Epidermal melanocyte (primary cell): Measurements from ENCODE around the gene RNF208.
"Not testable (repeated sequence)": the region's sequence is repeated elsewhere in the genome, so short reads cannot be mapped to it uniquely, and the experiment has no call there.

Experiments
- DNase-seq: peaks from one replicate; pipeline ENCODE4 v3.0.0; 2011; ENCODE audit warnings: low spot score; ENCODE audit not compliant: insufficient read length

Gene RNF208, protein sequence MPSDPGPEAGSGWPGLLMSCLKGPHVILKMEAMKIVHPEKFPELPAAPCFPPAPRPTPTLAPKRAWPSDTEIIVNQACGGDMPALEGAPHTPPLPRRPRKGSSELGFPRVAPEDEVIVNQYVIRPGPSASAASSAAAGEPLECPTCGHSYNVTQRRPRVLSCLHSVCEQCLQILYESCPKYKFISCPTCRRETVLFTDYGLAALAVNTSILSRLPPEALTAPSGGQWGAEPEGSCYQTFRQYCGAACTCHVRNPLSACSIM

DNA sequence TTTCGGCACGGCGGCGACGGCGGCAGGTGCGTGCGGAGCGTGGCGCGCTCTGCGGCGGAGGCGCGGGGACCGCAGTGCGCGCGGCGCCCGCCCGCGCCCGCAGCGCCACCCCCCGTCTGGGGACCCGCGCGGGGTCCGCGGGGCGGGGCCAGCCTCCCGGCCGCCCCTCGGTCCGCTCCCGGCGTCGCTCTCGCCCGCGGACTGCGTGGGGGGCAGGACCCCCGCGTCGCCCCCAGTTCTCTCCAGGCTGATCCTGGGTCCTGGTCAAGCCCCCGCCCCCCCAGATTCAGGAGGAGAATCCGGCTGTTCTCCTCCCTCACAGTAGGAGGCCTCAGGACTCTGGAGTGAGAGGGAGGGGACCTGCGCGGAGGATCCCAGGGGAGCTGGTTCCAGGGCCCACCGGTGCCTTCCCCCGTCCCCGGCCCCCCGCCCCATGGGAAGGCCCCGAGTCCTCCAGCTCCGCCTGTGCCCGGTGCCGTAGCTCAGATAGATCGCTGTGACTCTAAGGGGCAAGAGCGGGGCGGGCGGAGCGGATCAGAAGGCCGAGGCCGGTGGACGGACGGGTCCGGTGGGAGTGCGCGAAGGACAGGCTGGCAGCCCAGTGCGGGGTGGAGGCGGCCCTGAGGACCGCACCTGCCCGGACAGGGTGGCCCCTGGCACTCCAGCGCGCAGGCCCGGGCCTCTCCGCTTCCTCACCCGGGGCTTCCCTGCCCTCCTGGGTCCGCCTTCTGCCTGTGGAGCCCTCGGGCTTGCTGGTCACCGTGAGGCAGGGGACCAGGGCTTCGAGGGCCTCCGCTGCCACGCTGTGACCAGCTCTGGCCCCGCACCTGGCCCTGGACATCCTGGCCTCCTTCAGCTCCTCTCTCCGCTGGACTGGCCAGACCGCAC lies at the start of gene RNF208:
Gene RNF208 (minus strand): TSS at position 51 of the 888 bp plus-strand sequence. CDS start 1,028 bp downstream, outside the sequence.
- no peak for DNase-seq

DNA sequence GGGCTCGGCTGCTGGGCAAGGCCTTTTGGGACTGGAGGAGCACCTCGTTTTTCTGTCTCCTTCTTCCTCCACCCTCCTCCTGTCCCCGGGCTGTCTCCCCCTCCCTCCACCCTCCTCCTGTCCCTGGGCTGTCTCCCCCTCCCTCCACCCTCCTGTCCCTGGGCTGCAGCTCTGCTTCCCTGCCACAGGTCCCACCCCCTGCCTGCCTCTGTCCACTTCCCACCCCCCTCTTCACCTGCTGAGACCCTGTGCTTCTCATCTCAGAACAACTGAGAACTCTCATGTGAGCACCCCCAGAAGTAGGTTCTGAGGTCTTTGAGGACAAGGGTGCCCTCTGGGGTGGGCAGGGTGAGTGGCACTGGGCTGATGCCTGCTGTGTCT lies 49.6 kb upstream of the RNF208 start:
- no peak for DNase-seq

DNA sequence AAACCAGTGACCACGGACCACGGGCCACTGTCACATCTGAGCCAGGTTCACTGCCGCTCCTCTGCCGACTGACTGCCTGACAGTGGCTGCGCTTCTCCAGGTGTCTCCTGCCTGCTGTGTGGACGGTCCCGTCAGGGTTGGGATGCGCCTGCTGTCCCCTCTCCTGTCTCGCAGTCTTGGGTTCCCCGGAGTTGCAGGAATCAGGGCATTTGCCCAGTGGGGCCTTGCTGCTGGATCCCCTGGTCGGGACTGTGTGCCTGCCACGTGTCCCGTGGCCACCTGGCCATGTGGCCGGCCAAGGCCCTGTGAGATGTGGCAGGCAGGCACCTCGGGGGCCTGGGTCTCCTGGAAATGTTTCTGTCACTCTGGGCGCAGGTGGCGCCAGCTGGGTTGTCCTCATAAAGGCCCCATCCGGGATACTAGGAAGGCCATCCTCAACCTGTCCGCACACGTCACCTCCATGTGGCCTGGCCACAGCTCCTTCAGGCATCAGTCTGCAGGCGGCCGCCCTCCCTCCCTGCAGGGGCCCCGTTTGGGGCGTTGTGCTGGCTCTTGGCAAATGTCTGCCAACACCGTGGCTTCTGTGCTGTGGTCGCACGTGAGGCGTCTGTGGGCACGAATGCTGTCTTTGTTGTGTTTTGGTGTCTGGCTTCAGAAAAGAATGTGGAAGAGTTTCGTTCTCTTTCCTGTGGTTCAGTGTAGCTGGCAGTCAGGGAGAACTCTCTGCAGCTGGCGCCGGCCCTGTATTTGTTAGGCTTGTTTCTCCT lies 49.1 kb upstream of the RNF208 start:
- peak; percentile 77 for DNase-seq

DNA sequence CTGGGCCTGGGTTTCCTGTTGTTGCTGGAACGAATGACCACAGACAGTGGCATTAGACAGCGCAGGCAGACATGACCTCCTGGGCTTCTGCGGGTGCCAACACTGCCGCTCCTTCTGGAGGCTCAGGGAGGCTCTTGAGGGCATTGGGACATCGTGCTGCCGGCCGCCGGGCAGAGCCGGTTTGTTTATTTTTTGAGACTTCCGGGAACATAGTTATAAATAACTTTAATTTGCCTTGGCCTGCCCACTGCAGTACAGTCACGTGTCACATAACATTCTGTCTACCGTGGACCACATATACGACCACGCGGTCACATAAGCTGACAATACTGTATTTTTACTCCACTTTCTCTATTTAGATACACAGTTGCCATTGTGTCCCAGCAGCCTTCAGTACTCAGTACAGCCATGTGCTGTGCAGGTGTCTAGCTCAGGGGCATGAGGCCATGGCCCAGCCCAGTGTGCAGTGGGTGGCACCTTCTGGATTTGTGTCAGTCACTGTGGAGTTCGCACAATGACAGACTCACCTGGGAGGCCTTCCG lies 47.3 kb upstream of the RNF208 start:
- peak; percentile 64 for DNase-seq

DNA sequence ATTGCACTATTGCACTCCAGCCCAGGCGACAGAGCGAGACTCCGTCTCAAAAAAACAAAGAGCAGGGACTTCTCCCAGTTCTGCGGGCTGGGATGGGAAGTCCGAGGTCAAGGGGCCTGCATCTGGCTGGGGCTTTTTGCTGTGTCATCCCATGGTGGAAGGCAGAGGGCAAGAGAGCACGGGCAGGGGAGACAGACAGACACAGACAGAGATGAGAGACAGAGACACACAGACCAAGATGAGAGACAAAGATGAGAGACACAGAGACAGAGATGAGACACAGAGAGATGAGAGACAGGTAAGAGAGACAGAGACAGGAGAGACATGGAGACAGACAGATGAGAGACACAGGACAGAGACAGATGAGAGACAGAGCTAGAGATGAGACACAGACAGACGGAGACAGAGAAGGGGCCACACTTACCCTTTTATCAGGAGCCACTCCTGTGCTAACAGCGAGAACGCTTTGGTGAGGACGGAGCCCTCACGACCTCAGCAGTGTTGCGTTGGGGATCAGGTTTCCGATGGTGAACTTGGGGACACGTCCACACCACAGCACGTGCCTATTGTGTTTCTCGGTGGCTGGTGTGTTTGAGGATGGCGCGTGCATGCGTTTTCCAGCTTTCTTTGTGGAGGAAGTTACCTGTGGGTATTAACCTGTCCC lies 46.6 kb upstream of the RNF208 start:
- DNase-seq = no peak

DNA sequence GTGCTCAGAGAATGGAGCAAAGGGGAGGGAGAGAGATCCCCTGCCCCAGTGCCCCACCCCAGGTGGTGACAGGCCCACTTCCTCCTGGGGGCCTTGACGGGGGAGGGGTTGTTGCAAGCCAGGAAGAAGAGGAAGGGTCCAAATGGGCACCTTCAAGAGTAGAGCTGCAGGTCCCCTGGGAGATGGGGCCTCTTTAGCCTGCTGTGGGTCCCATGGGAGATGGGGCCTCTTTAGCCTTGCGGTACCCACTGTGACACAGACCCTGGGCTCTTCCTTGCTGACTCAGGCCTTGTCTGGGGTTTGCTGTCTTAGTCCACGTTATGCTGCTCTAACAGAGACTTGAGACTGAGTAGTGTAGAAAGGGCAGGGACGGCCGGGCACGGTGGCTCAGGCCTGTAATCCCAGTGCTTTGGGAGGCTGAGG lies 45.9 kb upstream of the RNF208 start:
- DNase-seq = no peak

DNA sequence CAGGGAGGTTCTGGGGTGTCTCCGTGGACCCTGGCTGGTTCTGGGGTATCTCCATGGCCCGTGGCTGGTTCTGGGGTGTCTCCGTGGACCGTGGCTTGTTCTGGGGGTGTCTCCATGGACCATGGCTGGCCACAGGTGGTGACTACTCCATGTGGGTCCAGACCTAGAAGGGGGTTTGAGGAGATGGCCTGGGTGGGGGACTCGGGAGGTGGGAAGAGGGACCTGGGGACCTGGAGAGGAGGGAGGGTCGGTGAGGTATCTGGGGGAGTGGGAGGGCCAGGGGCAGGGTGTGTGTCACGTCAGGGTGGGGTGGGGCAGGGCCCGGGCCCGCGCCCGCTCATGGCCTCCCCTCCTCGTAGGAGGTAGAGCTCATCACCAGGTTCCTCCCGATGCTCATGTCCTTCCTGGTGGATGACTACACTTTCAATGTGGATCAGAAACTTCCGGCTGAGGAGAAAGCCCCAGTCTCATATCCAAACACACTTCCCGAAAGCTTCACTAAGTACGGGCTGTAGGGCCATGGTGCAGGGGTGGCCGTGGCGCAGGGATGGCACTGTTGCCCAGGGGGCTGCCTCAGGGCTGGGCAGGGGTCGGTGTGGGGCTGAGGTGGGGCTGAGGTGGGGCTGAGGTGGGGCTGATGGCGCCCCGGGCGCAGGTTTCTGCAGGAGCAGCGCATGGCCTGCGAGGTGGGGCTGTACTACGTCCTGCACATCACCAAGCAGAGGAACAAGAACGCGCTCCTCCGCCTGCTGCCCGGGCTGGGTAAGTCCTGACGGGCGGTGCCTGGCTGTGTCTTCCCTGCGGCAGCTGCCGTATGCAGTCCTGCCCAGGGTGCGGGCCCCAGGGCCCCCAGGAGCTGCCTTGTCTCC lies 44.8 kb upstream of the RNF208 start:
- no peak for DNase-seq

DNA sequence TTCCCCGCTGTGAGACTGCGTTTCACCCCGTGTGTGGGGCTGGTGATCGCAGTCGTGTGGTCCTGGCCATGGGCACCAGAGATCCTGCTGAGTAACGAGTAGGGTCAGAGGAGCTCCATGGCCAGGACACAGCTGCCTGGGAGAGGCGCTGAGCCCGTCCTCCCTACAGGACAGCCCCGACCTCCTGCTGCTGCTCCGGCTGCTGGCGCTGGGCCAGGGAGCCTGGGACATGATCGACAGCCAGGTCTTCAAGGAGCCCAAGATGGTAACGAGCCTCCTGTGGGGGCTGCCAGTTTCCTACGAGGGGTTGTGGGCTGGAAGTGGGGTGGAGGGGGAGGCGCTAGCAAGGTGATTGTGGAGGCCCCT lies 44.1 kb upstream of the RNF208 start:
- DNase-seq = no peak

DNA sequence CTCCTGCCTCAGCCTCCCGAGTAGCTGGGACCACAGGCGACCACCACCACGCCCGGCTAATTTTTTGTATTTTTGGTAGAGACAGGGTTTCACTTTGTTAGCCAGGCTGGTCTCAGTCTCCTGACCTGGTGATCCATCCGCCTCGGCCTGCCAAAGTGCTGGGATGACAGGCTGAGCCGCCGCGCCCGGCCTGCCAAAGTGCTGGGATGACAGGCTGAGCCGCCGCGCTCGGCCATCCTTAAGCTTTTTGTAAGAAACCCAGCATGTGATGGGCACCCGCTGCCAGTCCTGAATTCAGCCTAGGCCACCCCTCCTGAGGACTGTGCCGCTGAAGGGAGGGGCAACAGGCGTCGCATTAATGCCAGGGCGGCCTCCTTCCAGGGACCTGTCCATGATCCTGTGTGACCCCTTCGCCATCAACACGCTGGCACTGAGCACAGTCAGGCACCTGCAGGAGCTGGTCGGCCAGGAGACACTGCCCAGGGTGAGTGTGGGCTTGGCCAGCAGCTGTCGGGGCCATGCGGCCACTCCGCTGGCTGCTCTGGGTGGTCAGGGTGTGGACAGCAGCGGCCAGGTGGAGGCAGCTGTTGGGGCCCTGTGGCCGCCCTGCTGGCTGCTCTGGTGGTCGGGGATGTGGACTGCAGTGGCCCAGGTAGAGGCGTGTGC lies 43.6 kb upstream of the RNF208 start:
- no peak for DNase-seq

DNA sequence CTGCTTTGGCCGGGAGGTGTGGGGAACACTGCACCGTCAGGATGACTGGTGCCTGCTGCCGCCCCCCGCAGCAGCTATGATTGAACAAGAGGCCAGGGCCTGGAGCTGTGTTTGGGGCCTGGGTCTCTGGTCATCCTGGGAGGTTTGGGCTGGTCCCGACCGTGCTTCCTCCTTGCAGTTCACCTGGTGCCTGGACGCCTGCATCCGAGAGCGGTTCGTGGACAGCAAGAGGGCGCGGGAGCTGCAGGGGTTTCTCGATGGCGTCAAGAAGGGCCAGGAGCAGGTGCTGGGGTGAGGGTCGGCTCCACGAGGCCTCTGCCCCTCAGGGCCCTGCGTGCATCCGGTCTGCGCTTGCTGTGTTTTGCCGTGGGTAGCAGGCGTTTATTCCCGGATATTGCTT lies 42.0 kb upstream of the RNF208 start:
- no peak for DNase-seq

DNA sequence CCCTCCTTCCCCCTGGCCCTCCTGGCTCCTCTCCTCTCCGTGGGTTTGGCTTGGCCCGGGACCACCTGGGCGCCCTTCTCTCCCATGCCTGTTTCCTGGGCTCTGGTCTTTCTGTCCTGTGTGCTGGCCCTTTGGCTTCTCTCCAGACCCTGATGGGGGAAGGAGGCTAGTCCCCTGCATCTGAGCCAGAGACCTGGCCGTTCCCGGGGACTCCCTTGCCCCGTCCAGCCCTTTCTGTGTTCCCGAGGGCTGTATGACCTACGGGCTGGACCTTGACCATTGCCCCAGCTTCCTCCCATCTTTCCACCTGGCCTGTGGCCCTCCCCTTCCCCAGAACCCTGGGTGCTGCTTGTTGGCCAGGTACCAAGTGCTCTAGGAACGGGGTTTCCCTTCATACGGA lies 41.5 kb upstream of the RNF208 start:
- DNase-seq = no peak

DNA sequence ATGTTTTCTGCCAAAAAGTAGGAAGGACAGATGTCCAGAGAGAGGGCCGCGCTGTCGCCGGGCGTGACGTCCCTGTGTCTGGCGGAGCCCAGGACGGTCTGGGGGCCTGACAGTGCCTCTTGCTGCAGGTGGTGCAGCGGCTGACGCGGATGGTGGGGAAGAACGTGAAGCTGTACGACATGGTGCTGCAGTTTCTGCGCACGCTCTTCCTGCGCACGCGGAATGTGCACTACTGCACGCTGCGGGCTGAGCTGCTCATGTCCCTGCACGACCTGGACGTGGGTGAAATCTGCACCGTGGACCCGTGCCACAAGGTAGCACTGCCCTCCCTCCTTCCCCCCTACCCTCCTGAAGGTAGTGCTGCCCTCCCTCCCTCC lies 40.9 kb upstream of the RNF208 start:
- no peak for DNase-seq

DNA sequence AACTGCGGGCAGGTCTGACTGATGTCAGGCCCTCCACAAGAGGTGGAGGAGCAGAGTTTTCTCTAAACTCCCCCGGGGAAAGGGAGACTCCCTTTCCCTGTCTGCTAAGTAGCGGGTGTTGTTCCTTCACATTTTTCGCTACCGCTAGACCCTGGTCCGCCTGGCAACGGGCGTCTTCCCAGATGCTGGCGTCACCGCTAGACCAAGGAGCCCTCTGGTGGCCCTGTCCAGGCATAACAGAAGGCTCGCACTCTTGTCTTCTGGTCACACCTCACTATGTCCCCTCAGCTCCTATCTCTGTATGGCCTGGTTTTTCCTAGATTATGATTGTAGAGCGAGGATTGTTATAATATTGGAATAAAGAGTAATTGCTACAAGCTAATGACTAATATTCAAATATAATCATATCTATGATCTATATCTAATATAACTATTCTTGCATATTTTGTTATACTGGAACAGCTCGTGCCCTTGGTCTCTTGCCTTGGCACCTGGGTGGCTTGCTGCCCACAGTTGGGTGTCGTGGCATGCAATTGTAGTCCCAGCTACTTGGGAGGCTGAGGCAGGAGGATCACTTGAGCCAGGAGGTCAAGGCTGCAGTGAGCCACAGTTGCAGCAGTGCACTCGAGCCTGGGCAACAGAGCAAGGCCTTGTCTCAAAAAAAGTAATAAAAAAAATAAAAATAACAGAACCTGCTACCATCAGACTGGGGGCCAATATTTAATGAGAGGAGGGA lies 40.3 kb upstream of the RNF208 start:
- DNase-seq = not testable (repeated sequence)

DNA sequence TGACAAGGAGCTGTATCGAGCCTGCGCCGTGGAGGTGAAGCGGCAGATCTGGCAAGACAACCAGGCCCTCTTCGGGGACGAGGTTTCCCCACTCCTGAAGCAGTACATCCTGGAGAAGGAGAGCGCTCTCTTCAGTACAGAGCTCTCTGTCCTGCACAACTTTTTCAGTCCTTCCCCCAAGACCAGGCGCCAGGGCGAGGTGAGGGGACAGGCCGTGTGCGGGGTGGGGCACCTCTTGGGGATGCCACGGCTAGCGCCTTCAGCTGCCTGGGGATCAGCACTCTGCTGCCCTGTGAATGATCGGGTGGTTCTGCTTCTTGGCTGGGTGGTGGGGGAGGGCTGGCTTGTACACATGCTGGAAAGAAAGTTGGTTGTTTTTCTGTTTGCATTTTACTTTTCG lies 34.8 kb upstream of the RNF208 start:
- no peak for DNase-seq

DNA sequence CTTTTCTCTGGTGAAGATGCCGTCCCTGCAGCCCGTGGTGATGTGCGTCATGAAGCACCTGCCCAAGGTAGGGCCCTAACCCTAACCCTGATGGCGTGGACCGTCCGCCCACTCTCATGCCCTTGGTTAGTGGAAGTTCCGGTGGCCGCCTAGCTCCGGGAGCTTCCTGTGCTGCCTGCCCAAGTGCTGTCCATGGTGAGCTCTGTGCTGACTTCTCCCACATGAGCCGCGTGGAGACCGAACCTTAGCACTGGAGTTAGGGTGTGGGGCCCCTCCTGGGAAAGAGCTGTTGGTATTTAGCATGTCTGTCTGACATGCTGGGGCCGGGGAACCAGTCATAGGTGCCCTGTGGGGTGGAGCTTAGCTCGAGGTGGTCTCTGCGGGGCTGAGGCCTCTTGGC lies 34.3 kb upstream of the RNF208 start:
- no peak for DNase-seq

DNA sequence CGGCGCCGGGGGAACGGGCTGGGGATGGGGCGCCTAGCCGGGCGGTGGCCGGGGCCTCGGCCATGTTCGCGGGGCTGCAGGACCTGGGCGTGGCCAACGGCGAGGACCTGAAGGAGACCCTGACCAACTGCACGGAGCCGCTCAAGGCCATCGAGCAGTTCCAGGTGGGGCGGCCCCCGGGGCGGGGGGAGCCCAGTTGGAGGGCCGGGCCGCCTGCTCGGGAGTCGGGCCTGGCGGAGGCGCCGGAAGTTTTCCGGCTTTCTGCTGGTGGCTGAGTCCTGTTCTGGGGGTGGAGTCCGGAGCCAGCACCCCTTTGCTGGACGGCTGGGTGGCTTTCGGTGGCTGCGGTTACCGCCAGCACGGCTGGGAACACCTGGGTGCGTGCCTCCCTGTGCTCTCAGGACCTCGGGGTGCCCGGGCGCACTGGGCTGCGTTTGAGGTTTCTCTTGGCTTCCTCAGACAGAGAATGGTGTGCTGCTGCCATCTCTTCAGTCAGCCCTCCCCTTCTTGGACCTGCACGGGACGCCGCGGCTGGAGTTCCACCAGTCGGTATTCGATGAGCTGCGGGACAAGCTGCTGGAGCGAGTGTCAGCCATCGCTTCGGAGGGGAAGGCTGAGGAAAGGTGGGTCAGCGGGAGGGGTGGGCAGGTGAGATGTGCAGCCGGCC lies 33.5 kb upstream of the RNF208 start:
- no peak for DNase-seq

DNA sequence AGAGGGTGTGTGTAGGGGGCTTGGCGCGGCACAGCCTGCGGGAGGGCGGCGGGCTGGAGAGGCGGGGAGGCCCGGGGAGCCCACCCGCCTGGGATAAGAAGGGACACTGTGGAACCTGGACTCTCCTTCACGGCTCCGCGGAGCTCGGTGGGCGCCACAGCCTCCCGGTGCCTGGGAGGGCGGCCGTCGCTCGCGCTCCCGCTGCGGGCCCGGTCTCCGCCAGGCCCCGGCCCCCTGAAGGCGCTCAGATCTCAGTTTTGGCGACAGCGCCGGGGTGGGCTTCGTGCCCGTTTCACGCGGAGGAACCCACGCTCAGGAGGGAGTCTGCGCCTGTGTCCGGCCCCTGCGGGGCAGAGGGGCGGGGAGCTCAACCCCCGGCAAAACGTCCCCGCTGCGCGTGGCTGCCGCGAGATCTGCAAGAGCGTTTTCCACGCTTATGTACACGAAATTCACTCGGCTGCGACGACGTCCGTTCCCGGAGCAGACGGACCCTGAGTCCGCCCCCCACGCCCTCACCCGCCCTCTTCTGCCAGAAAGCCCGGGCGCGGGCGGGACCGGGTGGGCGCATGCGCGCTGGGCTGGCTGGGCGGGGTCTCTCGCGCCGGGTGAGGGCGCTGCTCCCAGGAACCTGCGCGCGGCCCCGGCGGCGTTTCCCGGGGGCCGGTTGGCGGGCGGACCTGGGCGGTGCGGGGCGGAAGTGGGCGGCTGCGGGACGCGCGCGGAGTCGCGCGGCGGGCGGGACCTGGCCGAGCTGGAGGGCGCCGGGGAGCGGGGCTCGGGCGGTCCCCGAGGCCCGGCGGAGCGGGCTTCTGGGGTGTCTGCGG lies 32.8 kb upstream of the RNF208 start, which contains the start of gene NELFB:
Gene NELFB (plus strand): TSS at position 704 of the 824 bp plus-strand sequence.
- DNase-seq = peak; percentile 99
